Esophagus squamous epithelium (tissue), 4 donors: ENCODE results near the gene TMTC1.

Experiments
- POLR2A ChIP-seq, 4 donors: fragments of 450-650 bp; IDR thresholded peaks; one replicate each; pipeline ENCODE4 v1.6.1; 2017; ENCODE audit warnings: antibody characterized with exemption in 4 of 4, mild to moderate bottlenecking in 4 of 4, moderate library complexity in 3 of 4
- TF ChIP-seq, protein P1 (sequence below), 6 experiments: fragments of 450-650 bp in 4 of 6; fragments of 200-600 bp in 2 of 6; sonication (generic) in 2 of 6; IDR thresholded peaks; one replicate each; pipeline ENCODE4 v1.5.1; 2016 to 2019; ENCODE audit warnings: antibody characterized with exemption in 6 of 6, mild to moderate bottlenecking in 4 of 6, moderate library complexity in 4 of 6

DNA sequence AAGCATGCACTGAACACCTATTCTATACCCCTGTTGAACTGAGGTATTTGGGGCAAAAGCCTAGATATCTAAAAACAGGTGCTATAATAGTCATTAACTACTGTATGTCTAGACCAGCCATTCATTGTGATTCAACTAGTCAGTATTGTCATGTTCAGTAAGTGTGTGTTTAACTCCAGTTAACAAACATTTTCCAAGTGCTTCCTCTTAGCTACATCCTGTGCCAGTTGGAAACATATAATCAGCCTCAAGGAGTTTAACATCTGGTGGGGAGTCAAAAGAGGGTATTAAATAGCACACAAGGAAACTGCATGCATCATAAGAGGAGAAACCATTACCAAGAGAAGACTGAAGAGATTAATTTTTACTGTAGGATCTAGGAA is 20.4 kb downstream of the TMTC1 start:
- TF ChIP-seq, protein P1, sequence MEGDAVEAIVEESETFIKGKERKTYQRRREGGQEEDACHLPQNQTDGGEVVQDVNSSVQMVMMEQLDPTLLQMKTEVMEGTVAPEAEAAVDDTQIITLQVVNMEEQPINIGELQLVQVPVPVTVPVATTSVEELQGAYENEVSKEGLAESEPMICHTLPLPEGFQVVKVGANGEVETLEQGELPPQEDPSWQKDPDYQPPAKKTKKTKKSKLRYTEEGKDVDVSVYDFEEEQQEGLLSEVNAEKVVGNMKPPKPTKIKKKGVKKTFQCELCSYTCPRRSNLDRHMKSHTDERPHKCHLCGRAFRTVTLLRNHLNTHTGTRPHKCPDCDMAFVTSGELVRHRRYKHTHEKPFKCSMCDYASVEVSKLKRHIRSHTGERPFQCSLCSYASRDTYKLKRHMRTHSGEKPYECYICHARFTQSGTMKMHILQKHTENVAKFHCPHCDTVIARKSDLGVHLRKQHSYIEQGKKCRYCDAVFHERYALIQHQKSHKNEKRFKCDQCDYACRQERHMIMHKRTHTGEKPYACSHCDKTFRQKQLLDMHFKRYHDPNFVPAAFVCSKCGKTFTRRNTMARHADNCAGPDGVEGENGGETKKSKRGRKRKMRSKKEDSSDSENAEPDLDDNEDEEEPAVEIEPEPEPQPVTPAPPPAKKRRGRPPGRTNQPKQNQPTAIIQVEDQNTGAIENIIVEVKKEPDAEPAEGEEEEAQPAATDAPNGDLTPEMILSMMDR (IDR thresholded peaks at IDR 0.05) = no peak
- no peak for TF ChIP-seq POLR2A (IDR thresholded peaks at IDR 0.05)
